Measurements from ENCODE around the gene FAM90A1.
"Not testable (repeated sequence)": the region's sequence is repeated elsewhere in the genome, so short reads cannot be mapped to it uniquely, and the experiment has no call there.

DNA sequence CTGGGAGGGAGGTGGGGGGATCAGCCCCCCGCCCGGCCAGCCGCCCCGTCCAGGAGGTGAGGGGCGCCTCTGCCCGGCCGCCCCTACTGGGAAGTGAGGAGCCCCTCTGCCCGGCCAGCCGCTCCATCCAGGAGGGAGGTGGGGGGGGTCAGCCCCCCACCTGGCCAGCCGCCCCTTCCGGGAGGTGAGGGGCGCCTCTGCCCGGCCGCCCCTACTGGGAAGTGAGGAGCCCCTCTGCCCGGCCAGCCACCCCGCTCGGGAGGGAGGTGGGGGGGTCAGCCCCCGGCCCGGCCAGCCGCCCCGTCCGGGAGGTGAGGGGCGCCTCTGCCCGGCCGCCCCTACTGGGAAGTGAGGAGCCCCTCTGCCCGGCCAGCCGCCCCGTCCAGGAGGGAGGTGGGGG, 43.2 kb downstream of the FAM90A1 start:
- TF ChIP-seq, protein P1, sequence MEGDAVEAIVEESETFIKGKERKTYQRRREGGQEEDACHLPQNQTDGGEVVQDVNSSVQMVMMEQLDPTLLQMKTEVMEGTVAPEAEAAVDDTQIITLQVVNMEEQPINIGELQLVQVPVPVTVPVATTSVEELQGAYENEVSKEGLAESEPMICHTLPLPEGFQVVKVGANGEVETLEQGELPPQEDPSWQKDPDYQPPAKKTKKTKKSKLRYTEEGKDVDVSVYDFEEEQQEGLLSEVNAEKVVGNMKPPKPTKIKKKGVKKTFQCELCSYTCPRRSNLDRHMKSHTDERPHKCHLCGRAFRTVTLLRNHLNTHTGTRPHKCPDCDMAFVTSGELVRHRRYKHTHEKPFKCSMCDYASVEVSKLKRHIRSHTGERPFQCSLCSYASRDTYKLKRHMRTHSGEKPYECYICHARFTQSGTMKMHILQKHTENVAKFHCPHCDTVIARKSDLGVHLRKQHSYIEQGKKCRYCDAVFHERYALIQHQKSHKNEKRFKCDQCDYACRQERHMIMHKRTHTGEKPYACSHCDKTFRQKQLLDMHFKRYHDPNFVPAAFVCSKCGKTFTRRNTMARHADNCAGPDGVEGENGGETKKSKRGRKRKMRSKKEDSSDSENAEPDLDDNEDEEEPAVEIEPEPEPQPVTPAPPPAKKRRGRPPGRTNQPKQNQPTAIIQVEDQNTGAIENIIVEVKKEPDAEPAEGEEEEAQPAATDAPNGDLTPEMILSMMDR (IDR thresholded peaks at IDR 0.05): not testable (repeated sequence)
- not testable (repeated sequence) for TF ChIP-seq POLR2AphosphoS5, POLR2A (IDR thresholded peaks at IDR 0.05)
